ENCODE results near the gene SHISAL2B.

DNA sequence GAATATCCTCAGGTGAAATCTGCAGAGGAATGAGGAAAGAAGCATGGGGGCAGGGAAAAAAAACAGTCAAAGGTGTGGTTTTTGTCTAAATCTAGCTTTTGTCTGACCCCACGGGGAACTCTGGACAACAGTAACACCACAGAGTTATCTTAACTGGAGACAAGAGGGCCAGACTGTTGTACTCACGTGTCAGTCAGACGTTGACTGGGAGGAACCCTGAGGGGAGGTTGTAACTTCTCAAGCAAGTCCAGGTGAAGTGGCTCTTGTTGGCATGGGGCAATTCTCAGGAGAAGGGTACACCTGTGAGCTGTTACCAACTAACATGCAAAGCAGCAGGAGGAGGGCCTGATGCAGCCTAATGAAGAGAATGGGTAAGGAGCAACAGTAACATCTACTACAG is 44.1 kb upstream of the SHISAL2B start:
- TF ChIP-seq, protein P1, sequence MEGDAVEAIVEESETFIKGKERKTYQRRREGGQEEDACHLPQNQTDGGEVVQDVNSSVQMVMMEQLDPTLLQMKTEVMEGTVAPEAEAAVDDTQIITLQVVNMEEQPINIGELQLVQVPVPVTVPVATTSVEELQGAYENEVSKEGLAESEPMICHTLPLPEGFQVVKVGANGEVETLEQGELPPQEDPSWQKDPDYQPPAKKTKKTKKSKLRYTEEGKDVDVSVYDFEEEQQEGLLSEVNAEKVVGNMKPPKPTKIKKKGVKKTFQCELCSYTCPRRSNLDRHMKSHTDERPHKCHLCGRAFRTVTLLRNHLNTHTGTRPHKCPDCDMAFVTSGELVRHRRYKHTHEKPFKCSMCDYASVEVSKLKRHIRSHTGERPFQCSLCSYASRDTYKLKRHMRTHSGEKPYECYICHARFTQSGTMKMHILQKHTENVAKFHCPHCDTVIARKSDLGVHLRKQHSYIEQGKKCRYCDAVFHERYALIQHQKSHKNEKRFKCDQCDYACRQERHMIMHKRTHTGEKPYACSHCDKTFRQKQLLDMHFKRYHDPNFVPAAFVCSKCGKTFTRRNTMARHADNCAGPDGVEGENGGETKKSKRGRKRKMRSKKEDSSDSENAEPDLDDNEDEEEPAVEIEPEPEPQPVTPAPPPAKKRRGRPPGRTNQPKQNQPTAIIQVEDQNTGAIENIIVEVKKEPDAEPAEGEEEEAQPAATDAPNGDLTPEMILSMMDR (IDR thresholded peaks at IDR 0.05) = no peak
- TF ChIP-seq POLR2A (IDR thresholded peaks at IDR 0.05) = no peak
